Suprapubic skin (tissue), 4 donors: Measurements from ENCODE around the gene LAMB4.

Source experiments
- EP300 ChIP-seq: sonication (generic); formaldehyde crosslinking; IDR thresholded peaks from one replicate; pipeline ENCODE4 v1.6.1; 2017; ENCODE audit warnings: antibody characterized with exemption
- POLR2A ChIP-seq, 2 donors: fragments of 450-650 bp; IDR thresholded peaks; one replicate each; pipeline ENCODE4 v1.6.1; 2017; ENCODE audit warnings: antibody characterized with exemption in 2 of 2, mild to moderate bottlenecking in 2 of 2, moderate library complexity in 2 of 2
- POLR2AphosphoS5 ChIP-seq, 3 donors: sonication (generic); formaldehyde crosslinking; IDR thresholded peaks; one replicate each; pipeline ENCODE4 v1.6.1; 2017; ENCODE audit warnings: antibody characterized with exemption in 3 of 3
- TF ChIP-seq, protein P1 (sequence below), 2 donors: fragments of 200-600 bp in 1 of 2; fragments of 450-650 bp in 1 of 2; sonication (generic) in 1 of 2; IDR thresholded peaks; one replicate each; pipeline ENCODE4 v1.5.1; 2016 to 2019; ENCODE audit warnings: antibody characterized with exemption in 2 of 2, mild to moderate bottlenecking in 1 of 2, moderate library complexity in 1 of 2

DNA sequence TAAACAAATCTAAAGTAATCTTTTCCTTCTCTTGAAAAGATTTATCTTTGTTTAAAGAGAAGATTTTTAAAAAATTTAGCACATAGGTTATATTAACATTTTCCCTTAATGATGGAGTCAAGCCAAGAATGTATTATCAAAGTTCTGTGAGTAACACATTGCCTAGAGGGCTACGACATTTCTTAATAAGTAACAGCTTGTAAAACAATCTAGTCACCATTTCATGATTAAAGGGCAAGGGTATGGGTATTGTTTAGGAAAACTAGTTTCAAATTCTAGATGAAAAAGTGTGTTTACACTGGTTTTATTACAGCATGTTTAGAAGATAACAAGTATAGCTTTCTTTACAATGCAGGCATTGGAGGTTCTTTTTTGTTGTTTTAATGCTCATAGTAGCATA is 28.6 kb upstream of the LAMB4 start:
- TF ChIP-seq, protein P1, sequence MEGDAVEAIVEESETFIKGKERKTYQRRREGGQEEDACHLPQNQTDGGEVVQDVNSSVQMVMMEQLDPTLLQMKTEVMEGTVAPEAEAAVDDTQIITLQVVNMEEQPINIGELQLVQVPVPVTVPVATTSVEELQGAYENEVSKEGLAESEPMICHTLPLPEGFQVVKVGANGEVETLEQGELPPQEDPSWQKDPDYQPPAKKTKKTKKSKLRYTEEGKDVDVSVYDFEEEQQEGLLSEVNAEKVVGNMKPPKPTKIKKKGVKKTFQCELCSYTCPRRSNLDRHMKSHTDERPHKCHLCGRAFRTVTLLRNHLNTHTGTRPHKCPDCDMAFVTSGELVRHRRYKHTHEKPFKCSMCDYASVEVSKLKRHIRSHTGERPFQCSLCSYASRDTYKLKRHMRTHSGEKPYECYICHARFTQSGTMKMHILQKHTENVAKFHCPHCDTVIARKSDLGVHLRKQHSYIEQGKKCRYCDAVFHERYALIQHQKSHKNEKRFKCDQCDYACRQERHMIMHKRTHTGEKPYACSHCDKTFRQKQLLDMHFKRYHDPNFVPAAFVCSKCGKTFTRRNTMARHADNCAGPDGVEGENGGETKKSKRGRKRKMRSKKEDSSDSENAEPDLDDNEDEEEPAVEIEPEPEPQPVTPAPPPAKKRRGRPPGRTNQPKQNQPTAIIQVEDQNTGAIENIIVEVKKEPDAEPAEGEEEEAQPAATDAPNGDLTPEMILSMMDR (IDR thresholded peaks at IDR 0.05): no peak
- TF ChIP-seq POLR2A (IDR thresholded peaks at IDR 0.05): no peak
- no peak for TF ChIP-seq EP300
- no peak for TF ChIP-seq POLR2AphosphoS5 (IDR thresholded peaks at IDR 0.05)
